B cell (primary cell): Measurements from ENCODE around the gene KRT6B. TPM values are rescaled to one million over a fixed set of nuclear protein-coding genes. Genes with fewer than 3 reads are reported as not detected.

Experiments
- ATAC-seq: fragments of 200-7000 bp; cut with Tn5 transposase; one replicate; pipeline ENCODE4 v1.10.0; 2021; ENCODE audit warnings: low read depth, mild to moderate bottlenecking, moderate number of reproducible peaks, moderate library complexity
- CTCF ChIA-PET: fragments of 350-600 bp; sonication (Branson Sonifier 250); formaldehyde crosslinking; loops from one replicate; lab custom pipeline; 2021; ENCODE audit warnings: antibody characterized with exemption, inconsistent platforms; lab: Charles Lee
- POLR2A ChIA-PET: fragments of 350-600 bp; sonication (Branson Sonifier 250); formaldehyde crosslinking; loops from one replicate; lab custom pipeline; 2021; ENCODE audit warnings: antibody characterized with exemption; lab: Charles Lee
- DNase-seq: peaks from one replicate; pipeline ENCODE4 v3.0.0; 2013
- H2AFZ ChIP-seq: 2 replicates; pipeline ENCODE4 v1.6.1; 2012; ENCODE audit warnings: mild to moderate bottlenecking, low read depth, low read length; ENCODE audit not compliant: insufficient read depth, poor library complexity, severe bottlenecking
- H3K27ac ChIP-seq, 2 donors: 1 replicate in 1 of 2; 2 replicates in 1 of 2; pipeline ENCODE4 v1.5.1; 2012 to 2013; ENCODE audit warnings: low read length in 2 of 2, mild to moderate bottlenecking in 2 of 2, moderate library complexity in 1 of 2
- H3K27me3 ChIP-seq, 4 experiments: fragments of 200-600 bp in 1 of 4; sonication (generic) in 1 of 4; replicated peaks in 1 of 4; 1 replicate in 2 of 4; 2 replicates in 2 of 4; pipeline versions ENCODE4 v1.6.1 to v1.7.0; 2013 to 2016; ENCODE audit warnings: low read length in 3 of 4, mild to moderate bottlenecking in 2 of 4, mixed read lengths in 1 of 4, moderate library complexity in 1 of 4; ENCODE audit not compliant: insufficient read depth in 4 of 4, control insufficient read depth in 3 of 4; ENCODE audit errors: control extremely low read depth in 1 of 4
- H3K36me3 ChIP-seq, 2 experiments: replicated peaks in 1 of 2; 1 replicate in 1 of 2; 2 replicates in 1 of 2; pipeline versions ENCODE4 v1.6.1 to v1.7.1; 2013; ENCODE audit warnings: low read length in 1 of 2; ENCODE audit not compliant: insufficient read depth in 2 of 2, control insufficient read depth in 1 of 2; ENCODE audit errors: control extremely low read depth in 1 of 2, extremely low read depth in 1 of 2
- H3K4me1 ChIP-seq, 2 donors: fragments of 200-600 bp in 1 of 2; sonication (generic) in 1 of 2; 1 replicate in 1 of 2; 2 replicates in 1 of 2; pipeline versions ENCODE4 v1.5.1 to v1.6.1; 2013 to 2017; ENCODE audit warnings: low read length in 2 of 2; ENCODE audit not compliant: control insufficient read depth in 2 of 2, insufficient read depth in 2 of 2
- H3K4me2 ChIP-seq: replicated peaks from 2 replicates; pipeline ENCODE3; 2012; ENCODE audit warnings: mild to moderate bottlenecking, low read depth, low read length; ENCODE audit not compliant: poor library complexity, severe bottlenecking
- H3K4me3 ChIP-seq, 5 experiments: fragments of 200-600 bp in 1 of 5; sonication (generic) in 1 of 5; 1 replicate in 3 of 5; 2 replicates in 2 of 5; pipeline versions ENCODE4 v1.5.1 to v1.7.0; 2011 to 2016; ENCODE audit warnings: low read length in 4 of 5, mild to moderate bottlenecking in 4 of 5, low read depth in 2 of 5, control low read depth in 1 of 5, moderate library complexity in 1 of 5; ENCODE audit not compliant: insufficient read depth in 1 of 5; ENCODE audit errors: control extremely low read depth in 1 of 5, extremely low read depth in 1 of 5
- H3K79me2 ChIP-seq: fragments of 200-600 bp; sonication (generic); one replicate; pipeline ENCODE4 v1.6.0; 2016; ENCODE audit warnings: low read length; ENCODE audit not compliant: control insufficient read depth, insufficient read depth
- H3K9ac ChIP-seq: fragments of 200-600 bp; sonication (generic); 2 replicates; pipeline ENCODE4 v1.6.1; 2017; ENCODE audit warnings: mild to moderate bottlenecking, low read length, moderate library complexity
- H3K9me3 ChIP-seq, 3 donors: one replicate each; pipeline versions ENCODE4 v1.6.1 to v1.7.1; 2013; ENCODE audit warnings: low read length in 2 of 3; ENCODE audit not compliant: control insufficient read depth in 2 of 3, insufficient read depth in 1 of 3; ENCODE audit errors: control extremely low read depth in 1 of 3
- H4K20me1 ChIP-seq: 2 replicates; pipeline ENCODE4 v1.6.0; 2012; ENCODE audit warnings: mild to moderate bottlenecking, low read length; ENCODE audit not compliant: insufficient read depth, control insufficient read depth, poor library complexity, severe bottlenecking
- H3K27ac Mint-ChIP-seq: one replicate; pipeline ENCODE4 v1.8.0; 2021; ENCODE audit warnings: mixed read lengths
- H3K27me3 Mint-ChIP-seq: one replicate; pipeline ENCODE4 v1.8.0; 2021; ENCODE audit warnings: mixed read lengths
- H3K4me1 Mint-ChIP-seq: one replicate; pipeline ENCODE4 v1.8.0; 2021; ENCODE audit warnings: mixed read lengths
- H3K4me3 Mint-ChIP-seq: one replicate; pipeline ENCODE4 v1.8.0; 2021; ENCODE audit warnings: mixed read lengths
- H3K9me3 Mint-ChIP-seq: one replicate; pipeline ENCODE4 v1.8.0; 2022; ENCODE audit warnings: mixed read lengths; ENCODE audit not compliant: insufficient read depth
- CTCF ChIP-seq: fragments of 200-600 bp; IDR thresholded peaks from one replicate; pipeline ENCODE4 v1.8.0; 2022; ENCODE audit warnings: antibody characterized with exemption, mild to moderate bottlenecking
- EZH2 ChIP-seq: IDR thresholded peaks from 2 replicates; pipeline ENCODE4 v1.6.1; 2012; ENCODE audit warnings: borderline replicate concordance, low read depth, mild to moderate bottlenecking, moderate library complexity, low read length; ENCODE audit not compliant: insufficient read depth, poor library complexity, severe bottlenecking
- WGBS: methylation state at CpG from one replicate; pipeline ENCODE4 v1.1.5; 2013; ENCODE audit warnings: missing lambda C conversion rate; ENCODE audit not compliant: insufficient coverage; 5-methylcytosine and 5-hydroxymethylcytosine counted together
- intact Hi-C: fragments of 100-400 bp; cut with micrococcal nuclease; formaldehyde crosslinking; loops from one replicate; pipeline ENCODE4 v1.10.0; 2022
- polyA plus RNA-seq: library from polyadenylated mRNA; depleted of rRNA; stranded (reverse); fragments of >200 nt; gene quantifications from 2 replicates; pipeline ENCODE4 v1.2.3, GENCODE V29; 2012
- total RNA-seq, 2 donors: library from RNA; stranded (reverse); fragments of 120-200 nt in 1 of 2; gene quantifications; 1 replicate in 1 of 2; 2 replicates in 1 of 2; pipeline versions ENCODE4 v1.2.3 to v1.2.4, GENCODE V29; 2013 to 2022

Gene KRT6B
- total and polyA plus RNA-seq, 2 donors (not counting 1 experiment from before 2014, with no cell fraction given) = not detected

- TF ChIP-seq CTCF = no peak
- TF ChIP-seq EZH2 = no peak
- Mint-ChIP-seq H3K4me1 (no peaks in the 10 kb centered on the region), H3K27me3 (peaks cover 27% of the 10 kb centered on the region), H3K27ac (no peak overlapping the region), H3K4me3 (no peak overlapping the region), H3K9me3 (no peaks in the 10 kb centered on the region)
- no peak for ATAC-seq
- no peak overlapping the region for H2AFZ ChIP-seq
- no peaks in the 10 kb centered on the region for H4K20me1 ChIP-seq
- DNase-seq = no peak
- peaks cover 0 to 6% (median 1%) of the 10 kb centered on the region in 4 experiments for H3K27me3 ChIP-seq
- H3K36me3 ChIP-seq = no peaks in the 10 kb centered on the region
- H3K4me2 ChIP-seq = no peak overlapping the region
- CTCF ChIA-PET = no interaction called here
- no peak overlapping the region for H3K9ac ChIP-seq
- no peaks in the 10 kb centered on the region for H3K9me3 ChIP-seq
- H3K4me1 ChIP-seq = no peaks in the 10 kb centered on the region
- POLR2A ChIA-PET = no interaction called here
- intact Hi-C loops = no loop called here
- no peaks in the 10 kb centered on the region for H3K79me2 ChIP-seq
- H3K4me3 ChIP-seq = no peak overlapping the region
- 75% methylated on average over 10 of the region's 10 CpGs for WGBS
- H3K27ac ChIP-seq = no peak overlapping the region
Measured at GRCh38 chr12:52428121-52428520, 23.8 kb downstream of the KRT6B start.

GRCh38 chr12:52427083-52427482, 24.9 kb downstream of the KRT6B start:
- no peaks in the 10 kb centered on the region for H3K4me1 ChIP-seq
- Mint-ChIP-seq H3K27ac (no peak overlapping the region), H3K9me3 (no peaks in the 10 kb centered on the region), H3K4me1 (no peaks in the 10 kb centered on the region), H3K4me3 (no peak overlapping the region), H3K27me3 (peaks cover 25% of the 10 kb centered on the region)
- no peak overlapping the region for H3K27ac ChIP-seq
- ChIA-PET CTCF (no interaction called here), POLR2A (no interaction called here)
- H3K79me2 ChIP-seq = no peaks in the 10 kb centered on the region
- no peak overlapping the region for H3K9ac ChIP-seq
- H3K4me2 ChIP-seq = no peak overlapping the region
- no CpG with 5 or more reads among the region's 1 CpG for WGBS
- no peaks in the 10 kb centered on the region for H3K36me3 ChIP-seq
- H4K20me1 ChIP-seq = no peaks in the 10 kb centered on the region
- DNase-seq (no peak), ATAC-seq (no peak)
- intact Hi-C loops = no loop called here
- H3K27me3 ChIP-seq = peaks cover 0 to 6% (median 1%) of the 10 kb centered on the region in 4 experiments
- H2AFZ ChIP-seq = no peak overlapping the region
- H3K4me3 ChIP-seq = no peak overlapping the region
- no peak for TF ChIP-seq CTCF
- no peak for TF ChIP-seq EZH2
- H3K9me3 ChIP-seq = no peaks in the 10 kb centered on the region
